ENCODE measurements around the gene STXBP1.

Gene STXBP1

DNA sequence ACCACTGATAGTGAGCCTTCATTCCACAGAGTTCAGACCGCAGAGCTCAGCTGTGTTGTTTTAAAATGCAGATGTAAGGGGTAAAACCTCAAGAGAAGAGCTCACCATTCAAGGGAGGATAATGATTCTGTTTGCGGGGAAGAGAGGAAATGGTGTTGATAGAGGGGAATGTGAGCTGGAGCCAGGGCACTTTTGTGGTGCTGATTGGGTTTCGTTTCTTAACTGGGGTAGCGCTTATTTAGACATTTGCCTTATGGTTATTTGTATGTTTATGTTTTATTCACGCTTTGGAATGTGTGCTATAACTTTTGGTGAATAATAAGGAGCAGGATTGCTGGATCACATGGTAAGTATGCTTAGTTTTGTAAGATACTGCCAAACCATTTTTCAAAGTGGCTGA lies 42.5 kb downstream of the STXBP1 start:
- DNase-seq (ENCODE audit: low read depth), result no peak

DNA sequence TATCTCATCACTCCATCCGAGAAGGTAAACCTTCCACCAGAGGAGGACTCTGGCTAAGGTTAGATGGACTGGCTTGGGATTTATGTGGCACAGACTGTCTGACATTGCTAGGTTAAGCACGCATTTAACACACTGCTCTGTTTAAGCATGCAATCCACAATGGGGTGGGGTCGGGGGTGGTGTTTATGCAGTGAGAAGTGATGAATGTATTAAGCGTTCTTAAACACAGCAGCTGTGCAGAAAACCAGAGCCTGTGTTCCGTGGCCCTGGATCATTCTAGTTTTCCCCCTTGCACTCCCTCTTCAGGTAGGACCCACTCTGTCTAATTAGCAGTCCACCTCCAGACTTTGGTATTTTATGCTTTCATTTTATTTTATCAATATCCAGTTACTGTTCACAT lies 46.4 kb downstream of the STXBP1 start:
- no peak for DNase-seq (ENCODE audit: low read depth)

DNA sequence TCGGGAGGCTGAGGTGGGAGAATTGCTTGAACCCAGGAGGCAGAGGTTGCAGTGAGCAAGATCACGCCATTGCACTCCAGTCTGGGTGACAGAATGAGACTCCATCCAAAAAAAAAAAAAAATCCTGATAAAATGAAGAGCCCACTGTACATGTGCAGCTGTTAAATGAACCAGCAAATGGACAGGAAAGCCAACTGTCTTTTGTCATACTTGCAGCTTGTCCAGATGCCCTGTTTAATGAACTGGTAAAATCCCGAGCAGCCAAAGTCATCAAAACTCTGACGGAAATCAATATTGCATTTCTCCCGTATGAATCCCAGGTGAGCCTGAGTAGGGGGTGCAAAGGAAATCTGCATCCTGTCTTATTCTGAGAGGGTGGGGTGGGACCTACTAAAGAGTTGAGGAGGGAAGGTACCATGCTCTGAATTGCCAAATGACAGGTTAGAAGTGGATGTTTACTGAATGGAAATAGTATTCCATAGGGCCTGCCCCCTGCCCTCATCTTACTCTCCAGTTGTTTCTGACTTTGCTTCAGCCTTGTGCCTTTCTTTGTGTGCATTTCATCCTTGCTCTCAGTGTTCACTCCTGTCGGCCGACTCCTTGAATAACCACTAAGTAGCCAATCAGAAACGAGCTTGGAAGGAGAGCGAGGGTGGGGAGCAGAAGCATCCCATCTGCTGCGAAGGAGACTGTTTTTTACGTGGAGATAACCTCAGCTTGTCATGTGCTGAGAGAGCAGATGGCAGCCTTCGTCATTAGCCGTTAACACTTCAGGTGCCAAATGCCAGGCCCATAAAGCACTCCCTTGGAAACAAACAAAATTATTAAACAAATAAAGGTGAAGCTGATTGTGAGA lies 49.0 kb downstream of the STXBP1 start:
- DNase-seq (ENCODE audit: low read depth), result no peak

DNA sequence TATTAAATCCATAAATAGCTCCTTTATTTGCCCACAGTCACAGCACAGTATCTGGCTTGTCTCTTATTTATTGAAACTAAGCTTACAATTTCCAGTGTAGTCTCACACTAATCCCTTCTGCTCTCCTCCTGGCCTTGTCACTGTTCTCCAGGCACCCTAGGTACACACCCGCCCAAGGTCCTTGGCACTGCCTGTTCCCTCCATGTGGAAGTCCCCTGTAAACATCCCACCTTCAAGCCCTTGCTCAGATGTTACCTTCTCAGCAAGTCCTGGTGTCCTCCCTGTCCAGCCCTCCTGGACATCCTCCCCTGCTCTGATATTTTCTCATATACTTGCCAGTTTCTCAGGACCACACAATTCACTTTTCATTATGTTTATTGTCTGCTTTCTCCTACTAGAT lies 50.5 kb downstream of the STXBP1 start:
- no peak for DNase-seq (ENCODE audit: low read depth)

DNA sequence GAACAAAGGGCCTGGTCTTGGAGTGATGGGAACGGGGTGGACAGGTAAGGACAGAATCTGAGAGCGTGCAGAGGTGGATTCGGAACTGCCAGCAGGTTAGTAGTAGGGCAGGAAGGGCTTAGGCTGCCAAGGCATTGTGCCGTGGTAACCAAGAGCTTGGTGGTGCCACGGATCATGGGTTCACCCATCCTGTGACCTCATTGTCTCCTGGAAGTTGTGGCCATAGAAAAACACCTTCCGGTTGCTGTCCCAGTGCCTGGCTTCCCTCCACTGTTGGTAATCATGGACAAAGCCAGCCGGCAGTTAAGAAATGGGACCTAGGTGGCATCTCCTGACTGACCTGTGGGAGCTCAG lies 52.2 kb downstream of the STXBP1 start:
- no peak for DNase-seq (ENCODE audit: low read depth)

DNA sequence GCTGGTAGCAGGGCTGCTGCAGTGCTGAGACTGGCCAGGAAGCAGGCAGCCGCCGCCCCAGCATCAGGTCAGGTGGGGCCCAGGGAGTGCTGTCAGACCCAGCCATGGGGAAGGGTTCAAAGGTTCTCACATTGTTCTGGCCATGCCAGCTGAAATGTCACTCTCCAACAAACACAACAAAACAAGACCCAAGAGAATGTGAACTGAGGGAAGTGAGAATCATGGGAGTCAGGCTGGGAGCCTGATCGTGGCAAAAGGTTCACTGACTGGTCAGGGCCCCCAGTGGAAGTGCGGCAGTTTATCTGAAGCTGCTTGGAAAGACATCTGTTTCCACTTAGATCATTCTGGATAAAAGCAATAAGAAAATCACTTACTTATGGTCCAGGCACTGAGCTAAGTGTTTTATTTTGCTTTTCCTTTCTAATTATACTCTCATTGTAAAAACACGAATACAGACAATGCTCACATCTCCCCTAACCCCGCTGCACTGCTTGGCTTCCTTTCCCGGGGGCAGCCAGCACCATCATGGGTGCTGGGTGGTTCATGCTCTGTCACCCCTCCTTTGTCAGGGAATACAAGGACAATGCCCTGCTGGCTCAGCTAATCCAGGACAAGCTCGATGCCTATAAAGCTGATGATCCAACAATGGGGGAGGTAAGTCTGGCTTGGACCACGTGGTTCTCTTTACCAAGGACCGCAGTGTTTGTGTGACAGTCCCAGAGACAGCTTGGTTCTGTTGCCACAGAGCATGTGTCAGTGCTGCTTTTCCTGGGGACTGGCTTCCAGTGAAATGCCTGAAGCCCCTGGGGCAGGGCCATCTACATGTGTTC lies 52.8 kb downstream of the STXBP1 start:
- peak; percentile 39 for DNase-seq (ENCODE audit: low read depth)

DNA sequence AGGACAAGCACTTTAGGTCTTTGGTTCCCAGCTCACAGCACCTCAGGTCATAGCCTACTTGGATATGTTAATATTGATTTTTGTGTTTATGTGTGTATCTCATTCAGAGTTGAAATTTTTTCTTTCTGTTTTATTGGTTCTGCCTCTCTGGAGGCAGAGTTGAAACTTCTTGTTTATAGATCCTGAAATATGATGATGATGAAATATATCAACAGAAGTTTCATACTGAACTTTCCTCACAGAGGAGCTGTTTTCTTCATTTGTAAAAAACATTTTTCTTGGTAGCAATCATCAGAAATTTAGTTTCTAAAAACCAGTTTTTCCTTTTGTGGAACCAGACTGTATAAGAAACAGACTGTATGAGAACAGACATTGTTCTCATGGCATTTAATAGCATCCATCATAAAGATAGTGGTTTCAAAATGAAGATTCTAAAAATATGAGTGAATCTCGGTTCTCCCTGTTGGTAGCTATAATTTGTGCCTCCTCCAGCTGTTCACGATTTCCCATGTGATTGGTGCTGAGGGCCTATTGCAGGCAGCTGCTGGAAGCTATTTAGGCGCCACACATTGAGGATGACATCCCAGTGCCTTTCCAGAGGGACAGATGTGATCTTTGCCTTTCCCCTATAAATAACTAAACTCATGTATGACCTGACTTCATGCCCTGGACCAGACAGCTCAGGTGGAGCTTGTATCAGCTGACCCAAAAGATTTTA lies 55.2 kb downstream of the STXBP1 start:
- no peak for DNase-seq (ENCODE audit: low read depth)

DNA sequence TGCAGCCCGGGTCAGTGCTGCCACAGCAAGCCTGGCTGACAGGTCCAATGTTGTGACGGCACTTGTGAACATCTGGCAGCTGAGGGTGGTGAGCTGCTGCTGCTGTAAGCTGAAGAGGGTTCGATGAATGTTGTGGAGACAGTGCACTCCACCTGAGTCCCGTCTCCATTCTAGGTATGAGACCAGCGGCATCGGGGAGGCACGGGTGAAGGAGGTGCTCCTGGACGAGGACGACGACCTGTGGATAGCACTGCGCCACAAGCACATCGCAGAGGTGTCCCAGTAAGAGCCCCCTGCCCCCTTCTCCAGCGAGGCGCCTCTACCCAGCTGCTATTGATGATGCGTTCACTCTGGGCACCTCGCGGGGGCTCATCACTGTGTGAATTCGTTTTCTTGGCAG lies 55.8 kb downstream of the STXBP1 start:
- DNase-seq (ENCODE audit: low read depth), result no peak

DNA sequence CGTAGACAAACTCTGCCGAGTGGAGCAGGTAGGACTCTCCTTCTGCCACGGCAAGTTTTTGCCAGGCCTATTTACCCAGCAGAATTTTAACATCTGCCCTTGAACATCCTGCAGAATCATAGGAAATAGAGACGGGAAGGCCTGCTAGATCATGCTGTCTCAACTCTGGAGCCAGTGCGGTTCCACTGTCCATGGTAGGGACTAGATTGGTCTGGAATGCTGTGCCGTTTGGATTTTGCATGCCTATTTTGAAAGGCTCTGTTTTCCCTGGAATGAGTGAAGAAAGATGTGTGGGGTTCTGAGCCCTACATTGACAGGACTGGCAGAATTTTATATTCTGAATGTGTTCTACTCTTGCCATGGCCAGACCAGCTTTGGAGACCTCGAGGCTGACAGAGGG lies 61.2 kb downstream of the STXBP1 start:
- no peak for DNase-seq (ENCODE audit: low read depth)

DNA sequence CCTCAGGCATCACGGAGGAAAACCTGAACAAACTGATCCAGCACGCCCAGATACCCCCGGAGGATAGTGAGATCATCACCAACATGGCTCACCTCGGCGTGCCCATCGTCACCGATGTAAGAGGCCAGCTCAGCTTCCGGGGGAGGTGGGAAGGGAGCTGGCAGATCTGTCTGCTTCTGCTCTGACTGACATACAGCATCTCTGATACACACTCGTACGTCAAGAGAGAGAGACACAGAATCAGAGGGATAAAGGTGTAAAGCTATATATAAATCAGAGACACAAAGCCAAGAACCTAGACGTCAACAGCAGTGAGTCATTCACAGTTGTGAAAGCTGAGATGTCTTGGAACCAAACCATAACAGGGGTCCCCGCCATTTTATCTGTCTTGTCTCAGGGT lies 64.6 kb downstream of the STXBP1 start:
- DNase-seq (ENCODE audit: low read depth), result peak; percentile 66

DNA sequence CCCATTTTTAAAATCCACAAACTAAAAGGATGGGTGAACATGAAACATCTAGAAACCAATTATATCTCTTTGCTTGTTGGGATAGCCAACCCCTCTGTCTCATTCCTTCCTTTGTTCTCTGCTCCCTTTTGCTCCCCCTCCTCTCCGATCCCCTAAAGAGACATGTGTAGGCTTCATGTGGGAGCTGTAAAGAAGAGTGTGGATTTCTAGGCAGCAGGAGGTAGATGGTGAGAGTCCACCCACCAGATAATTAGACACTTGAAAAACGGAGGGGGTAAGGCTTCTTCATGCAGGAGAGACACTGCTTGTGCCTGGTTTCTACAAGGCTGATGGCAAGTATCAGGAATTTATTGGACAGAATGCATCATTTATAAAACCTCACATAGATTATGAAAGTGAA lies 67.4 kb downstream of the STXBP1 start:
- no peak for DNase-seq (ENCODE audit: low read depth)

DNA sequence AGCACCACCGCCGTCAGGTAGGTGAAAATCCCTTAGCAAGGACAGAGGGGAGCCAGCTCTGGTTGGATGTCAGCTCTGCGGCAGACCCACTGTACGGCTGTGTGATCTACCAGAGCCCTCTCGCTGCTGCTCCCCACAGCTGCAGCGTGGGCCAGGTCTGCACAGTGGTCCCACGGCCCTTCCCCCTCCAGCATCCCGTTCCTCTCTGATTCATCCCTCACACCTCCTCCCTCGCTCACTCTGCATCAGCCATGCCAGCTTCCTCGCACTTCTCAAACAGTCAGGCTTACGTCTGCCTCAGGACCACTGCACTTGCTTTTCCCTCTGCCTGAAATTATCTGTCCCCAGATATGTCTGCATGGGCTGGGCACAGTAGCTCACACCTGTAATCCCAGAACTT lies 68.1 kb downstream of the STXBP1 start:
- DNase-seq (ENCODE audit: low read depth), result no peak

DNA sequence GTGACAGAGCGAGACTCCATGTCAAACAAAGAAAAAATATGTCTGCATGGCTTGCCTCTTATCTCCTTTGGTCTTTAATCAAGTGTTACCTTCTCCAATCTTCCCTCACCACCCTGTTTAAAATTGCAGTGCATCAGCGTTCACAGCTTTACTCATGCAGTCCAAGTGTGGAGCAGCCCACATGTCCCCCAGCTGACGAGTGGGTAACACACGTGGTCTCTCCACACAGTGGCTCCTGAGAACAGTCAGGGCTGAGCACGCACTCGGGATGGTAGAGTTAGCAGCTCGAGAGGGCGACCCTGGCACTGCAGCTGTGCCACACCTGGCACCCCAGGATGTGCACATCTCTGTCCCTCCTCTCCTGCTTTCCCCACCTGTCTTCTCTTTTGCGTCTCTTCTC lies 68.8 kb downstream of the STXBP1 start:
- DNase-seq (ENCODE audit: low read depth), result no peak

DNA sequence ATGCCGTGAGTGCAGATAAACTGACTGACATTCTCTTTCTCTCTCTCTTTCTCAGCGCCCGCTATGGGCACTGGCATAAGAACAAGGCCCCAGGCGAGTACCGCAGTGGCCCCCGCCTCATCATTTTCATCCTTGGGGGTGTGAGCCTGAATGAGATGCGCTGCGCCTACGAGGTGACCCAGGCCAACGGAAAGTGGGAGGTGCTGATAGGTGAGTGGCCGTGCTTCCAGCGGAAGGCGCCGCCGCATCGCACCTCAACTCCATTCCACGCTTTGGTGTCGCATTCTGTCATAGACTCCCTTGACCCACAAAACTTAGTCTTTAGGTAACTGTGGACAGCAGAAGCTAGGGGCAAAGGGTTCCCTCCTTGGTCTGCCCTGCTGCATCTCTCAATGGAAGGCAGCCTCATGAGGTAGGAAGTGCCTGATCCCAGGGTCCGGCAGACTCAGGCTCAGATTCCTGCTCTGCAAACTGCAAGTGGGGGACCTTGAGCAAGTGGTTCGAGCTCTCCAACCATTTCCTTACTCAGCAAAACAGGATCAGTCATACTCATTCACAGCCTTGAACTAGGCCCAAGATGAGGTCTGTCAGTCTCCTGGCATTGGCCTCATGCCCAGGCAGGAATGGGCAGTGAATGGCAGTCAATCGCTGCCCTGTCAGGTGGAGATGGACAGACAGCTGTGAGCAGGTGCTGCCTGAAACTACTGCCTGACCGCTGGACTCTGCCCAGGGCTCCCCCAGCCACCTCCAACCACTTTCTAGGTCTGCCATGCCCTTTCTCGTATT lies 70.5 kb downstream of the STXBP1 start:
- DNase-seq (ENCODE audit: low read depth), result no peak

DNA sequence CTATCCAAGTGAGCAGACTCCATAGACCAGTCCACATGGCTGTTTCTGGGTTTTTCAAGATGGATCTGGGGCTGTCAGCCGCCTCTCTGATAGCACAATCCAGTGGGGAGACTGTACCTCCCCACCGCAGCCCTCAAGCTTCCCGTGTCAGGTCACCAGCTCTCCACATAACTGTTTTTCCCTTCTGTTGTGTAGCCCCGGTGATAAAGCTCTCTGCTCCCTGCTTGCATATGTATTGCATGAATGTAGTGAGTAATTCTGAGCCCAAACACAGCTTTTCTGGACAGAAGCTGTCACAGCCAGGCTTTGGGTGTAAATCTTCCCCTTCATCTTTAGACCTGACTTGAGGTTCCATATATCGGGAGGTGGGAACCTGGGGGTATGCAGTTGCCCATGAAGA lies 71.6 kb downstream of the STXBP1 start:
- DNase-seq (ENCODE audit: low read depth), result peak; percentile 79

DNA sequence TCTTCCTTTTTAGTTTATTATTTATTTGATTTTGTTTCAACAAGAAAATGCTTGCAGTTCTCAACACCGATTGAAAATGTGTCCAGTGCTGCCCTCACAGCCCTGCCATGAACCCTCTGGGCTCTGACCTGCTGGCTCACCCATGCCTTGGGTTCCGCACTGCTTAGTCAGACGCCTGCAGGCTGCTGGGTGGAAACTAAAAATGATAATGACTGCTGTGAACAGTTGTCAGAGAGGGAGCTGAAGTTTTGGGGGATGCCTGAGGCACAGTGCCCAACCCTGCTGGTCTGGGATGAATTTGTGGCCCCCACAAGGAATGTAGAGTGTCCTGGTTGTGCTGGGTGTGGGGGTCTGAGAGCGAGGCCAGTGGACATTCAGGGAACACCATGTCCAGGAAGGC lies 72.5 kb downstream of the STXBP1 start:
- DNase-seq (ENCODE audit: low read depth), result peak; percentile 65

DNA sequence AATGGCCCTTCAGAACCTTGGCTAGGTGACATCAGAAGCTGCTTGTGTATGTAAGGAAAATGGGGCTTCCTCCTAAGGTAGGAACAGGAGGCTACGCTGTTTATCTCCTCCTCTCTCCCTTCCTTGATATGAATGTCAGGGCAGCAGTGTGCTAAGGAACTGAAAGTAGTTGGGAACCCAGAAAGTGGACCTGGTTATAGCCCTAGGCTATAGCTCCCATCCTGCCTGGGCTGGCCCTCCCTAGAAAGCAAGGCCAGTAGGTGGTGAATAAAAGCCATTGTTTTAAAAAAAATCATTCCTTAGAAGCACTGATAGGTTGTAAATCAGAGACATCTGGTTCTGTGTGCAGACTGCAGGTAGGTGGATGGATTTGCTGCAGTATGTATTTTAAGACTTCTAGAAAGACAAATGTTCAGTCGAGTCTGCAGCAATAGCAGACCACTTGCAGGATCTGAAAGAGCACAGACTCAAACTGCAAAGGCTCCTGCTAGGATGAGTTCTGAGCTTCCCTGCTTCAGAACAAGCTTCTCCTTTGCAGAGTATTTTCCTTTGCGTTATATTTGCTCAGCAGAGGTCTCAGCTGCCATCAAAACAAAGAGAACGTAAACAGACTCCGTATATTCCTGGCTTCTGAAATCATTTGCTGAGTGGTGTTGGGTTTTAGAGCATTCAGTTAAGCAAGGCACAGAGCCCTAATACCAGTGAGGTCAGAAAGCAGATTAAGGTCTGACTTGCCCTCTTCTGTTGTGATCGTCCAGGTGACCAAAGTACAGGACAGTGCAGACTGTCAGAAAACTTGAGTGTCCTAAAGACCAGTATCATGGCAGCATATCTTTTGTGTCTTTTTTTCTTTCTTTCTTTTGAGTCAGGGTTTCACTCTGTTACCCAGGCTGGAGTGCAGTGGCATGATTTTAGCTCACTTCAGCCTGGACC lies 74.7 kb downstream of the STXBP1 start:
- DNase-seq (ENCODE audit: low read depth), result no peak

DNA sequence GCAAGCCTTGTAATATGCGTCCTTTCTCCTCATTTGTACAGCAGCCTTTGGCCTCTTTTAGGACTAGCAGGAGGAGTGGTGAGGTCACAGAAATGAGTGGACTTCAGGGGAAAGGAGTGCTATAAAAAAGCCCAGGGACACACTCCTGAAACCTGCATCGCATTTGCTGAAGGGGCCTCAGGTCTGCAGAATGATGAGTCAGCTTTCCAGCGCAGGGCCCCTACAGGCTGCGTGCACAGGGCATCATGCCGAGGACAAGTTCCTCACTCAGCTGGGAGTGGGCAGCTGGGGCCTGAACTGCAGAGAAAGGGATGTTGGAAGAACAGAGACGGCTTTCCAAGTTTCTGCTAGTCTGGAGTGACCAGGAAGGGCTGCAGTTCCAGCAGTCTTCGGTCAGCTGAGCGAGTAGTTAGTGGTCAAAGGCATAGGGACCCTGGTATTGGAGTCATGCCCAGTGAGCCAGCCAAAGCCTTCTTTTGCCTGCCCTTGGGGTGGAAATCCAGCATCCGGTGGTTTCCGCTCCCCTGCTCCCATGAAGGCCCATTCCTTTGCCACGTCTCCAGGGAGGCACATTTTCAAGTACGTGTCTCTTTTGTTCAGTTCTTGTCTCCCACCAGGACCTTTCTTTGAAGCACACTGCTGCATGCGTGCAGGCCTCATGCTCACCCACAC lies 77.4 kb downstream of the STXBP1 start:
- DNase-seq (ENCODE audit: low read depth), result no peak

DNA sequence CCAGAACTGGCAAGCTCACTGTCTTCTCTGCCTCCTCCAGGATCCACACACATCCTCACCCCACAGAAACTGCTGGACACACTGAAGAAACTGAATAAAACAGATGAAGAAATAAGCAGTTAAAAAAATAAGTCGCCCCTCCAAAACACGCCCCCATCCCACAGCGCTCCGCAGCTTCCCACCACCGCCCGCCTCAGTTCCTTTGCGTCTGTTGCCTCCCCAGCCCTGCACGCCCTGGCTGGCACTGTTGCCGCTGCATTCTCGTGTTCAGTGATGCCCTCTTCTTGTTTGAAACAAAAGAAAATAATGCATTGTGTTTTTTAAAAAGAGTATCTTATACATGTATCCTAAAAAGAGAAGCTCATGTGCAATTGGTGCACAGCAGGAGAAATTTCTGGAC lies 78.7 kb downstream of the STXBP1 start:
- DNase-seq (ENCODE audit: low read depth), result no peak

DNA sequence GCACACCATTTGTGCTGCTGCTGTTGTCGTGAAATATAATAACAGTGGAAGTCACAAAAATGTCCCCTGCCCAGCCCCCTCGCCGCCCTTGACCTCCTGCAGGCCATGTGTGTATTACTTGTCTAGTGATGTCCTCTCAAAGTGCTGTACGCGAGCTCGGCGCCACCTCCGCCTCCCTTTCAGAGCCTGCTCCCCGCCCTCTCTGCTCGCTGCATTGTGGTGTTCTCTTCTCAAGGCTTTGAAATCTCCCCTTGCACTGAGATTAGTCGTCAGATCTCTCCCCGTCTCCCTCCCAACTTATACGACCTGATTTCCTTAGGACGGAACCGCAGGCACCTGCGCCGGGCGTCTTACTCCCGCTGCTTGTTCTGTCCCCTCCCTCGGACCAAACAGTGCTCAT lies 80.0 kb downstream of the STXBP1 start:
- no peak for DNase-seq (ENCODE audit: low read depth)

All from iris pigment epithelial cell (primary cell).